ENCODE results near the gene ARHGEF28.

- no peak for TF ChIP-seq CTCF (IDR thresholded peaks at IDR 0.05)
- TF ChIP-seq POLR2AphosphoS5 (IDR thresholded peaks at IDR 0.05): no peak
- no peak for TF ChIP-seq POLR2A (IDR thresholded peaks at IDR 0.05)
- TF ChIP-seq EP300 (IDR thresholded peaks at IDR 0.05): no peak
Measured at GRCh38 chr5:73921741-73922140, 295.7 kb downstream of the ARHGEF28 start.

Measured in upper lobe of left lung (tissue), 4 donors.